Left lobe of liver (tissue), 2 donors: Measurements from ENCODE around the gene KDM4F. TPM values are rescaled to one million over a fixed set of nuclear protein-coding genes. Genes with fewer than 3 reads are reported as not detected.

Source experiments
- ATAC-seq: fragments of 200-7000 bp; cut with Tn5 transposase; one replicate; pipeline ENCODE4 v1.9.1; 2020; ENCODE audit warnings: mild to moderate bottlenecking, moderate library complexity
- DNase-seq: peaks from one replicate; pipeline ENCODE4 v3.0.0-alpha.2; 2020; ENCODE audit warnings: low spot score
- total RNA-seq: library from RNA; stranded (reverse); gene quantifications from one replicate; pipeline ENCODE4 v1.2.1, GENCODE V29; 2021
- donor health status: DM: no; HTN: no; CAD: no; lungs with moderate emphysema.
- donor health status: DM: no; HTN: yes; CAD: no.

The KDM4F gene
- total RNA-seq, 1 donor from 2014 or later, result not detected

GRCh38 chr11:95059046-95059445 is 9.8 kb downstream of the KDM4F start:
- ATAC-seq (no peak), DNase-seq (no peak)

GRCh38 chr11:95065336-95065735 is 16.1 kb downstream of the KDM4F start:
- no peak for ATAC-seq

GRCh38 chr11:95066716-95067038 is 17.5 kb downstream of the KDM4F start, which contains the start of gene SRSF8:
Gene SRSF8, plus strand, starts transcription at chr11:95066919. Its CDS starts 308 bp downstream, at chr11:95067227.
- ATAC-seq, result peak; percentile 72
- no peak for DNase-seq

More at GRCh38 chr11:95065336-95065735, 16.1 kb downstream of the KDM4F start:
- DNase-seq, result no peak

DNA sequence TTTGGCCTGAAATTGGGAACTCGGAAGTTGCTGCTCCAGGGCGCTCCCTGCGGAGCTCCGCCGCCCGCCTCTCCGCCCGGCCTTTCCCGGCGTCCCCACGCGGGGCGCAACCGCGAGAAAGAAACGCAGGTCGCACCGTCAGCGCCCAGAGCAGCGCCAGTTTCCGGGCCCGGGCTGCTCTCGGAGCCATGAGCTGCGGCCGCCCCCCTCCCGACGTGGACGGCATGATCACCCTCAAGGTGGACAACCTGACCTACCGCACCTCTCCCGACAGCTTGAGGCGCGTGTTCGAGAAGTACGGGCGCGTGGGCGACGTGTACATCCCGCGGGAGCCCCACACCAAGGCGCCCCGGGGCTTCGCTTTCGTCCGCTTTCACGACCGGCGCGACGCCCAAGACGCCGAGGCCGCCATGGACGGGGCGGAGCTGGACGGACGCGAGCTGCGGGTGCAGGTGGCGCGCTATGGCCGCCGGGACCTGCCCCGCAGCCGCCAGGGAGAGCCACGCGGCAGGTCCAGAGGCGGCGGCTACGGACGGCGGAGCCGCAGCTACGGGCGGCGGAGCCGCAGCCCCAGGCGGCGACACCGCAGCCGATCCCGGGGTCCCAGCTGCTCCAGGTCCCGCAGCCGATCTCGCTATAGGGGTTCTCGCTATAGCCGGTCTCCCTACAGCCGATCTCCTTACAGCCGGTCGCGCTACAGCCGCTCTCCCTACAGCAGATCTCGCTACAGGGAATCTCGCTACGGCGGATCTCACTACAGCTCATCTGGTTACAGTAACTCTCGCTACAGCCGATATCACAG is 18.0 kb downstream of the KDM4F start:
- DNase-seq, result peak; percentile 86

DNA sequence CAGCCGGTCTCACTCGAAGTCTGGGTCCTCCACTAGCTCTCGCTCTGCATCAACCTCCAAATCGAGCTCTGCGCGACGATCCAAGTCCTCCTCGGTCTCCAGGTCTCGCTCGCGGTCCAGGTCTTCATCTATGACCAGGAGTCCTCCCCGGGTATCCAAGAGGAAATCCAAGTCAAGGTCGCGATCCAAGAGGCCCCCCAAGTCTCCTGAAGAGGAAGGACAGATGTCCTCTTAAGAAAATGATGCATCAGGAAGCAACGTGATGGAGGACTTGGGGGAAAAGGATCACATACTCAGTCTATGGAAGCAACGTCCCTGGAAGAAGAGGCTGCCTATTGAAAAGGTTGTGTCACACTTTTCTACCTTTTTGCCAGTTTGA is 18.6 kb downstream of the KDM4F start:
- no peak for DNase-seq
- ATAC-seq, result peak; percentile 1

More for the DNA sequence above, 18.0 kb downstream of the KDM4F start:
- peak; percentile 83 for ATAC-seq

DNA sequence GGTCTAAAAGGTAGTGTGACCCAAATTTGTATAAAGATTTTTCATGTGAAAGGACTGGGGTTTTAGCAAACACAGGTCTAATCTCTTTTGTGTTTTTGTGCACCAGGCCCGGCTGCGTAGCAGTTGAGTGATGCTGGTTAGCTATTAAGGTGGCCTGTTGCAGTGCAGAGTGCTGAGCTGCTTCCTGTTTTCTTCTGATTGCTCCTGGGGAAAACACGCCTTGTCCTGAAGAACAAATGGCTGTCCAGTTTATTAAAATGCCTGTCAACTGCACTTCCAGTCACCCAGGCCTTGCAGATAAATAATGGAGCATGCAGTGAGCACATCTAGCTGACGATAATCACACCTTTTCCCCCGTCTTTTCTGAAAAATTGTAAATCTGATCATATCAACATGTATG is 19.3 kb downstream of the KDM4F start:
- ATAC-seq, result peak; percentile 66
- DNase-seq, result peak; percentile 77

DNA sequence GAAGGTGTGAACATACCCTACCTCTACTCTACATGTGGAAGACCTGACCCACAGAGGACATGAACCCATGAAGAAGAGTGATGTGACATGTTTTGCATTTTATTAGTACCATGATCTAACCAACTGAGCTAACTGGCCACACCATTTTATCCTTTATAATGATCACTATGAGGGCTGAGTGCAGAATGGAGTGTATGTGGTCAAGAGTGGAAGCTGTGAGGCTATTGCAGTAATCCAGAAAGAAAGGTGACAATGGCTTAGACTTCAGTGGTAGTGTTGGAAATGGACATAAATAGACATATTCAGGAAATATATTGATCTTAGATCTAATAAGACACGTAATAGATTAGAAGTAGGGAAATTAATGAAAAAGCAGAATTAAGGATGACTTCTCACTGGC is 21.2 kb downstream of the KDM4F start:
- DNase-seq (no peak), ATAC-seq (no peak)

GRCh38 chr11:95072948-95073347 is 23.7 kb downstream of the KDM4F start:
- ATAC-seq (no peak), DNase-seq (no peak)

GRCh38 chr11:95074792-95075563 is 25.8 kb downstream of the KDM4F start:
- ATAC-seq, result peak; percentile 42
- no peak for DNase-seq

DNA sequence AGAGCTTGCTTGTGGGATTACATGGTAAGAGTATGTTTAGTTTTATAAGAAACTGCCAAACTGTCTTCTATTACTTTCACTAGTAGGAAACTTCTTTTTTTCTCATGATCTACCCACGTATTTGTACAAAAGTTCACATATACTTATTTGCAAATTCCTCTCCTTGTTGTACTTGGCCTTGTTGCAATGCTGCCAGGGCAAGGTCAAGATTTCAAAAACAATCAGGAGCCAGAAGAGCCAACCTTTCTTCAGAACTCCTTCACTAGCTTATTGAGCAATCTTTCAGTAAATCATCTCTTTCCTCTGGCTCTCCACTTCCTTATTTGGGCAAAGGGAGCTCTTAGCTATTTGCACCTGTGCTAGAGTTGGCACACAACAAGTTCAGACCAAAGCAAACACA is 27.2 kb downstream of the KDM4F start:
- DNase-seq, result no peak

GRCh38 chr11:95076981-95077380 is 27.8 kb downstream of the KDM4F start:
- DNase-seq (no peak), ATAC-seq (no peak)

More for the DNA sequence above, 27.2 kb downstream of the KDM4F start:
- peak; percentile 23 for ATAC-seq

DNA sequence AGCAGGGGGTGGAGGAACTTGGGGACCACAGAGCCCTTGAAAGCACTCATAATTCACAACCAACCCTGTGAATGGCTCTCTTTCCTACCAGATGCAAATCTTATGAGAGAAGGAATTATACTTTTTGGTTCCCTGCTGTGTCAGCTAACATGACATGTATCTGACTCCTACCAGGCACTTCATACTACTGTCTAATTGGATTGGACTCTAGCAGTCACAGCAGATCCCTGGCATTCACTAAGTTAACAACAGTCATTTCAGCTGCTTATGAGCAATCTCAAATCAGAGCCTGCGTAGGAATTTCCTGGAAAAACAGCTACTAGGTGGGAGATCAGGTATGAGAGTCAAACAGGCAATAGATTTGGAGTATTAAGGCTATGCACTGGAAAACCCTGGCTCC is 29.3 kb downstream of the KDM4F start:
- no peak for DNase-seq
- no peak for ATAC-seq

GRCh38 chr11:95081010-95081409 is 31.8 kb downstream of the KDM4F start:
- ATAC-seq, result no peak
- no peak for DNase-seq

- ATAC-seq, result peak; percentile 58
- DNase-seq, result no peak
Measured at GRCh38 chr11:95081412-95081811, 32.2 kb downstream of the KDM4F start.

DNA sequence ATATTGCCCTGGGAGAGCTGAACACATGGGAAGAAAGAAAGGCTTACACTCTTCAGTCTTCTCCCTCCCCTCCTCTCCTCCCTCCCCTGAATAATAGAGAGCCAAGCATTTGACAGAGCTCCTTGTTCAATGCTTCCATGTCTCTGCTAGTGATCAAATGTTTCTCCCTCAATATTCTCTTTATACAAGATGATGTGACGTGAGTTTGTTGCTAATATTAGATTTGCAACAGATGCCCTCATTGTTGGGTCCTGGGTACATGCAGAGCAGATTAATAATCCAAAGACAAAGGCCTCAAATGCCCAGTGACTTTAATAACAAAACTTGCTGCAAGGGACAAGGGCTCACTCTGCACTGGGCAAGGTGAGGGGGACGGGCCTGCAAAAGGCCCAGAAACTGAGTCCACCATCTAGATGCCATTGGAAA is 33.4 kb downstream of the KDM4F start:
- DNase-seq, result no peak
- no peak for ATAC-seq

GRCh38 chr11:95084509-95084908 is 35.3 kb downstream of the KDM4F start:
- no peak for ATAC-seq
- DNase-seq, result no peak

DNA sequence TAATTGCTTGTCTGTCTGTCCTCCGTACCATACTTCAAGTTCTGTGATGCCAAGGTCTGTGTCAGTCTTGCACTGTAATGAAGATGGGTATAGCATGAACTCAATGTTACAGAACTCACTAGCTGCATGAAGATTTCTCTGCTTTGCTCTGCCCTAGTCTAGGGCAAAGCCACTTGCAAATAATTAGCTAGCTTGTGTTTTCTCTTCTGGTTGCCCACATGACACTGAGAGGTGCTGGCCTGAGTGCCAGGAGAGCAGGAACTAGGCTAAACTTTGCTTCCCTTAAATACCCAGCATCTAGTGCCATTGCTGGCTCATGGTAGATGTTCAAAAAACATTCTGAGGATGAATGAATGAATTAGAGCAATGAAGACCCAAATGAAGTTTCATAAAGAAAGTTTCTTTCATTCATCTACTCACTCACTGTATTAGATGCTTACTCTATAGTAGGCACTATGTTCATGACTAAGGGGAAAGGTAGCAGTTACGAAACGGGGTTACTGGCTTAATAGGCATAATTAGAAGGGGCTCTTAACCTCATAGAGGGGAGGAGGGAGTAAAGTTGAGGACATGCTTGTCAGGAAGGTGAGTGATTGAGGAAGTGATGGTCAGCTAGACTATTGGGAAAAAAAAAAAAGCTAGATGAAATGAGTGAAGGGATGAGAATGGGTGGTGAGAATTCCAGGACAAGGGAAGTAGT is 36.0 kb downstream of the KDM4F start:
- ATAC-seq, result no peak
- no peak for DNase-seq

DNA sequence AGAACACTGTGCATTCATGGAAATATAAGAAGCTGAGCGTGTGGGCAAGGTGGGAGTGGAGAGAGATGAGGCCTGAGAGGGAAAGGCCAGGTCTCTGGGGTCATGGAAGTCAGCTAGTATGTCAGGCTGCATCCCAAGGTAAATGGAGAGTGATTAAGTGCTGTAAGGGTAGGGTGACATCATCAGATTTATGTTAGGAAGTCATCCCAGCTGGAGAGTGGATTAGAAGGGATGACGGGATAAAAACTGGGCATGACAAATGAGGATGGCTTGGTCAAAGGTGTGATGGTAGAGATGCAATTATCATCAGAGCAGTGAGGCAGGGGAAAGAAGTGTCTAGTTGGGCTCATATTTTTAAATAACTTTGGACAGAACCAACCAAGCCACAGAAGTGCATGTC is 36.9 kb downstream of the KDM4F start:
- ATAC-seq, result no peak
- DNase-seq, result no peak

- DNase-seq (no peak), ATAC-seq (no peak)
Measured at GRCh38 chr11:95086836-95087570, 37.8 kb downstream of the KDM4F start.

- DNase-seq (no peak), ATAC-seq (peak; percentile 52)
Measured at GRCh38 chr11:95088946-95089619, 39.9 kb downstream of the KDM4F start.
